GM12874 (cell line): ENCODE measurements around the gene CILP2.

Experiments
- TF ChIP-seq, protein P1 (sequence below): IDR thresholded peaks from 2 replicates; pipeline ENCODE4 v1.5.1; 2011; ENCODE audit warnings: low read depth, mild to moderate bottlenecking, control low read depth, low read length, moderate library complexity; ENCODE audit not compliant: insufficient read depth

The CILP2 gene

DNA sequence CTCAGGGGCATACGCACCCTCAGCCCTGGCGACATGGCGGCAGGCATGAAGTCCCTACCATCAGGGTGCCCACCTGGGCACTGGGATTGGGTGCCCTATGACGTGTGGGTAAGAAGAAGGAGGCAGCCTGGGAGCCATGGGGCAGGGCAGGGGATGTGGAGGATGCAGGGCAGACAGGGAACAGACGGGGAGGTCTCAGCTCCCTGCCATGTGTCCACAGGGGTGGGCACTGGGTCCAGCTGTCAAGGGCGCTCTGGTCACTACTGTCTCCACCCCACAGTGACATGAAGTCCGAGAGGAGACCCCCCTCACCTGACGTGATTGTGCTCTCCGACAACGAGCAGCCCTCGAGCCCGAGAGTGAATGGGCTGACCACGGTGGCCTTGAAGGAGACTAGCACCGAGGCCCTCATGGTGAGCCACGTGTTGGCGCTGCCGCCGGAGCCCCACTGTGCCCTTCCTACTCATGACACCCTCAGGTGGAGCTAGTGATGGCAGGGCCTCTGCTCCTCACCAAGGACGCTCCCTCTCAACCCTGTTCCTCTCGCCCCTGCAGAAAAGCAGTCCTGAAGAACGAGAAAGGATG, 45.9 kb upstream of the CILP2 start:
- TF ChIP-seq, protein P1, sequence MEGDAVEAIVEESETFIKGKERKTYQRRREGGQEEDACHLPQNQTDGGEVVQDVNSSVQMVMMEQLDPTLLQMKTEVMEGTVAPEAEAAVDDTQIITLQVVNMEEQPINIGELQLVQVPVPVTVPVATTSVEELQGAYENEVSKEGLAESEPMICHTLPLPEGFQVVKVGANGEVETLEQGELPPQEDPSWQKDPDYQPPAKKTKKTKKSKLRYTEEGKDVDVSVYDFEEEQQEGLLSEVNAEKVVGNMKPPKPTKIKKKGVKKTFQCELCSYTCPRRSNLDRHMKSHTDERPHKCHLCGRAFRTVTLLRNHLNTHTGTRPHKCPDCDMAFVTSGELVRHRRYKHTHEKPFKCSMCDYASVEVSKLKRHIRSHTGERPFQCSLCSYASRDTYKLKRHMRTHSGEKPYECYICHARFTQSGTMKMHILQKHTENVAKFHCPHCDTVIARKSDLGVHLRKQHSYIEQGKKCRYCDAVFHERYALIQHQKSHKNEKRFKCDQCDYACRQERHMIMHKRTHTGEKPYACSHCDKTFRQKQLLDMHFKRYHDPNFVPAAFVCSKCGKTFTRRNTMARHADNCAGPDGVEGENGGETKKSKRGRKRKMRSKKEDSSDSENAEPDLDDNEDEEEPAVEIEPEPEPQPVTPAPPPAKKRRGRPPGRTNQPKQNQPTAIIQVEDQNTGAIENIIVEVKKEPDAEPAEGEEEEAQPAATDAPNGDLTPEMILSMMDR: no peak

DNA sequence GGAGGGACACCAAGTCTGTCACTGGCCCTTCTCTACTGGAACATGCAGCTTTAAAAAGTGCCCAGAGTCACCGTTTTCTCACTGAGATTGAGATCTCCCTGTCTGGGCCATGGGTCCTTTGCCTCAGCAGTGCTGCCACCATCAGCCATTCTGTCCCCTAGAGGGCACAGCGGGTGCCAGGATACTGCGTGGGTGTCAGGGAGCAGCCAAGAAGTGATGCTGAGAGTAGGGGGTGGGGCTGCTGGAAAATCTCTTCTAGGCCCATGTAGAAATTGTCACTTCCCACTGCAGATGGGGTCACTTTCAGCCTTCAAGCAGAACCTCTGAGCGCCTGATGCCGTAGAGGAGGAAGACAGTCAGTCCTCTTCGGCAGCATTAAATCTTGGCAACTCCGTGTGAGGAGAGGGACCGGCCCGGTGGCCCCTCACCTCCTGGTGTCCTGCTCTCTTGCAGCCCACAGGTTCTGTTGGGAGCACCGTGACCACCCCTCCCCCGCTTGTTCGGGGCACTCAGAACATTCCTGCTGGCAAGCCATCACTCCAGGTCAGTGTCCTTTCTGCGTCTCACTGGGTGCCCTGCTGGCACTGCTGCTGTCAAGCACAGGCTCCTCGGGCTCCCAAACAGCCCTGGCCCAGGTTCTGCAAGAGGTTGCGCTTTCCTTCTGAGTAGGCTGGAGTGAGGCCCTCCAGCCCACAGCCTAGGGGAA, 44.1 kb upstream of the CILP2 start:
- TF ChIP-seq, protein P1: no peak

DNA sequence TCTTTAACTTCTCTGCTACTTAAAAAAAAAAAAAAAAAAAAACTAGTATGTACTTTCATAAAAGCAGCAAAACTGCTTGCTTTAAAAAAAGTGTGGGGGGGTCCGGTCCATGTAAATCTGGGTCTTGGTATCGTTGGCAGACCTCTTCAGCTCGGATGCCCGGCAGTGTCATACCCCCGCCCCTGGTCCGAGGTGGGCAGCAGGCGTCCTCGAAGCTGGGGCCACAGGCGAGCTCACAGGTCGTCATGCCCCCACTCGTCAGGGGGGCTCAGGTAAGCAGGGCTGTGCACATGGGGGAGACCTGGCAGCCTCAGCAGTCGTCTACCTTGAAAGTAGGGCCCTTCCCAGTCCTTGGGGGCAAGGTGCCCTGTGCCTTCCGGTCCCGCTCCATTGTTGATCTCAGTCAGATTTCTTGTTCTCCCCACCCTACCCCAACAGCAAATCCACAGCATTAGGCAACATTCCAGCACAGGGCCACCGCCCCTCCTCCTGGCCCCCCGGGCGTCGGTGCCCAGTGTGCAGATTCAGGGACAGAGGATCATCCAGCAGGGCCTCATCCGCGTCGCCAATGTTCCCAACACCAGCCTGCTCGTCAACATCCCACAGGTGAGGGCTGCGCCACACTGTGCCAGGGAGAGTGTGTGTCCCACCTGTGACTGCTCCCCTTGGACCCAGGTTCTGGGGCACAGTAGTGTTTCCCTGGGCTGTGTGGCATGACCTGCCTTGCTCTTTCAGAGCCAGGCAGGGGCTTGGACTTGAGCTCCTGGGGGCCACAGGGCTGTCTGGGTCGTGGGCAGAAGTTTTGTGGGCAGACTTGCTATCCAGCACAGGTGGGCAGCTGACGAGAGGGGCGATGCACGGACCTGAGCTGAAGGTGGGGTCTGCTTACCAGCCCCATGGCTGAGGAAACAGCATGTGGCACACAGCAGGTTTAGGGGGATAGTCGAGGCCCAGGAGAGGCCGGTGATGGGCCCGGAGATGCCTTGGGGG, 42.2 kb upstream of the CILP2 start:
- TF ChIP-seq, protein P1: no peak

DNA sequence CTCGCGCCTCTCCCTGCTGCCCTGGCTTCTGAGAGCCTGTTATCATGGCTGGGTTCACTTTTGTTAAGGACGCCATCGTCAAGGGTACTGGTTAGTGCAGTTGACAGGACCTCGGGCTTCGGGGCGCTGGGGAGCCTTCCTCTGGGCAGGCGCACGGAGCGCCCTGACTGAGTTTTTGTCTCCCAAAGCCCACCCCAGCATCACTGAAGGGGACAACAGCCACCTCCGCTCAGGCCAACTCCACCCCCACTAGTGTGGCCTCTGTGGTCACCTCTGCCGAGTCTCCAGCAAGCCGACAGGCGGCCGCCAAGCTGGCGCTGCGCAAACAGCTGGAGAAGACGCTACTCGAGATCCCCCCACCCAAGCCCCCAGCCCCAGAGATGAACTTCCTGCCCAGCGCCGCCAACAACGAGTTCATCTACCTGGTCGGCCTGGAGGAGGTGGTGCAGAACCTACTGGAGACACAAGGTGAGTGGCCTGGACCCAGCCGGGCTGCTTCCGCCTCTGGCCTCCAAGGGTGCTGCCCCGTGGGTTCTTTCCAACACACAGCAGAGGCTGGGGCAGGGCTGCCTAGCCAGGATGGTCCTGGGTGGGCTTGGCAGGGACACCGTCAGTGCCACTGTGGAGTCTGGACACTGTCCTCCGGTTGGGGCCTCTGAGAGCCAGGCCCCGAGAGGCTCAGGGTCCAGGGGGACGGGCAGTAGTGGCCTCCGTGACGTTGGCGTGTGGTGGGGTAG, 39.6 kb upstream of the CILP2 start:
- TF ChIP-seq, protein P1: no peak

DNA sequence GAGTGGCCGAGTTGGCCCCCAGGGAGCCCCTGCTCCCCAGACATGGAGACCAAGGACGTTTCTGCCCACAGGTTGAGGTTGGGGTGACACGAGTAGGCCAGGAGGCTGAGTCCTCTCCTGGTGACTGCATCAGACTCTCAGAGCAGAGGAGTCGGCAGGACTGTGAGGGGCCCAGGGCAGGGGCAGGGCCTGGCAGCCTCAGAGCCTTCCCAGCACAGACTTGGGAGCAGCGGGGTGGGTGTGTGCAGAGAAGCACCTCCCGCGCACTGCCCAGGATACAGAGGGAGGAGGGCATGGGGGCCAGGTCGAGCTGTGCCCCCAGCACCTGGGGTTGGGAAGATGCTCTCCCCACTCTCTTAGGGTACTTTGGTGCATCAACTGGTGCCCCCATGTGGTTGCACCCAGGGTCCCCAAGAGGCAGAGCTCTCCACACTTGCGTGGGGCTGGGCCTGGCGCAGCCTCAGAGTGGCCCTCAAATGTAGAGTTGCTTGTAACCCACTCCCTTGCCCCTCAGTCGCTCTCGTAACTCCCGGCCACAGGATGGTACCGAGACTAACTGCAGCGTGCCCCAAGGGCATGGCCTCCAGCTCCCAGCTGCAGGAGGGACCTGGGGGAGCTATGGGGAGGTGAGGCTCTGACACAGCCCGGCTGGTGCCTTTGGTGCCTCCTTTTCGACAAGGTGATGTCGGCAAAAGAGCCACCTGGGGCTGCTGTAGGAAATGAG, 38.6 kb upstream of the CILP2 start:
- TF ChIP-seq, protein P1: no peak

DNA sequence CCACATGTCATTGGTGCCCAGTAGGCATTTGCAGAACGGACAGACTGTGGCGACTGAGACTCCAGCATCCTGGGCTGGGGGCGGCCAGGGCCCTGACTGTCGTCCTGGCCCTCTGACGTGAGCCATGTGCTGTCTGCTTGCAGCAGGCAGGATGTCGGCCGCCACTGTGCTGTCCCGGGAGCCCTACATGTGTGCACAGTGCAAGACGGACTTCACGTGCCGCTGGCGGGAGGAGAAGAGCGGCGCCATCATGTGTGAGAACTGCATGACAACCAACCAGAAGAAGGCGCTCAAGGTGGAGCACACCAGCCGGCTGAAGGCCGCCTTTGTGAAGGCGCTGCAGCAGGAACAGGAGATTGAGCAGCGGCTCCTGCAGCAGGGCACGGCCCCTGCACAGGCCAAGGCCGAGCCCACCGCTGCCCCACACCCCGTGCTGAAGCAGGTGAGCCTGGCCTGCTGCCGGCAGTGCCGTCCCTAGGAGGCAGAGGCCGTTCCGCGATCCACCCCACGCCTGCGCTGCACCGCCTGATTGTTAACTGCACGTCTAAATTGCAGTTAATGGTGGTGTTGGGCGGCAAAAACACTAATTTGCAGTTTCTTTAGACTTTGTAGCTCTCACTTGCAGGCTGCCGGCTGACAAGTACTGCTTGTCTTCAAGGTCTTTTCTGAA, 37.0 kb upstream of the CILP2 start:
- TF ChIP-seq, protein P1: no peak
